ENCODE results near the gene RAPSN. TPM values are rescaled to one million over a fixed set of nuclear protein-coding genes. Genes with fewer than 3 reads are reported as not detected.

The RAPSN gene
- total RNA-seq, 6 donors from 2014 or later, result 0.30 to 1.1 (median 1.0) TPM; not detected in 3

DNA sequence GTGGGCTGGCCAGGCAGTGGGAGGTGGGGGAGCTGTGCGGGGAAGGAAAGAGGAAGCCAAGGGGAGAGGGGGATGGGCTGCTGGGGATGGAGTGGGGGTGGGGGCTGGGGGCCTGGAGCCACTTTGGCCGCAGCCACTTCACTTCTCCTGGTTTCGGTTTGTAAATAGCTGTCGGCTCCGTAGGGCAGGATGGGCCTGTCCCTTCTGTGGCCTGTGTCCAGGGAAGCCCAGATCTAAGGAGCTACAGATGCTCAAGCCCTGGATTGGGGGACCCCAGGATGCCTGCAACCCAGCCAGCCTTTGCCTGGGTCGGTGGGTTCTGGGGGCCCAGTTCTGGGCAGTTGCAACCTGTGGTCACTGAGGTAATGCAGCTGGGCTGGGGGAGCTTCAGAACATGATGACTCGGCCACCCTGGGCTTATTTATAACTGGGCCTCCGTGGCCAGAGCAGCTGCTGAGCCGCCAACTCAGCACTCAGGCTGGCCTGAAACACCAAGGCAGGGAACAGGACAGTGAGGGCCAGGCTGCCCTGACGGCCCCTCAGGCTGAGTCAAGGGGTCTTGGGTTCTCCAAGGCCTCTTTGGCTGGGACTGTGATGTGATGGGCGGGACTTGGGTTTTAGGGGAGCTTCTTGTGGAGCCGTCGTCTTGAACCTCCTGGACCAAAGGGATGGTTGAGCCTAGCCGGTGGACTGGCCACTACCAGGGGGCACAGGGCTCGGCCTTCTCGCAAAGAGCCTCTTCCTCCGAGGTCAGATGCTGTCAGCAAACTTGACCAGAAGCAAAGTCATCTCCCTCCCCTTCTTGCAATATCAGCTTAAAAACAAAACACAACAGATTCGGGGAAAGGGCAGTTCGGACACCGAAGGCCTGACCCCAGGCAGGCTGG lies 55.5 kb downstream of the RAPSN start:
- Histone ChIP-seq H3K27ac (peak overlapping the region; percentile 94 to 97 (median 95)), H3K4me3 (no peak overlapping the region), H3K9me3 (no peaks in the 10 kb centered on the region), H3K4me1 (peaks cover 20 to 43% (median 41%) of the 10 kb centered on the region in 4 donors), H3K27me3 (no peaks in the 10 kb centered on the region), H3K36me3 (no peaks in the 10 kb centered on the region)
- TF ChIP-seq POLR2A (IDR thresholded peaks at IDR 0.05) (peak in 1 of 4 donors; percentile 16), EP300 (IDR thresholded peaks at IDR 0.05) (no peak)
- peak; percentile 26 to 42 for ATAC-seq (ENCODE audit: low FRiP score in 2 of 2)
- peak; percentile 64 to 68 for DNase-seq
- WGBS, 2 donors, result 20 to 50% methylated on average over 5 to 20 of the region's 20 CpGs

GRCh38 chr11:47392546-47393162 lies 56.3 kb downstream of the RAPSN start:
- H3K9me3 ChIP-seq, result no peaks in the 10 kb centered on the region
- H3K36me3 ChIP-seq, result no peaks in the 10 kb centered on the region
- H3K27ac ChIP-seq, result peak overlapping the region; percentile 94 to 97 (median 95)
- H3K27me3 ChIP-seq, result no peaks in the 10 kb centered on the region
- DNase-seq (no peak), ATAC-seq (ENCODE audit: low FRiP score in 2 of 2) (no peak)
- H3K4me3 ChIP-seq, result no peak overlapping the region
- no peak for TF ChIP-seq POLR2AphosphoS5 (IDR thresholded peaks at IDR 0.05)
- TF ChIP-seq POLR2A (IDR thresholded peaks at IDR 0.05), result no peak
- TF ChIP-seq EP300 (IDR thresholded peaks at IDR 0.05), result no peak
- no peak for TF ChIP-seq CTCF (IDR thresholded peaks at IDR 0.05)
- H3K4me1 ChIP-seq, result peaks cover 20 to 43% (median 41%) of the 10 kb centered on the region in 4 donors
- WGBS, 2 donors, result 67 to 76% methylated on average over 8 to 14 of the region's 14 CpGs

GRCh38 chr11:47391711-47392432 lies 57.1 kb downstream of the RAPSN start:
- ATAC-seq (ENCODE audit: low FRiP score in 2 of 2), result no peak
- WGBS, 2 donors, result 82 to 85% methylated on average over 10 to 16 of the region's 16 CpGs
- peaks cover 20 to 43% (median 41%) of the 10 kb centered on the region in 4 donors for H3K4me1 ChIP-seq

DNA sequence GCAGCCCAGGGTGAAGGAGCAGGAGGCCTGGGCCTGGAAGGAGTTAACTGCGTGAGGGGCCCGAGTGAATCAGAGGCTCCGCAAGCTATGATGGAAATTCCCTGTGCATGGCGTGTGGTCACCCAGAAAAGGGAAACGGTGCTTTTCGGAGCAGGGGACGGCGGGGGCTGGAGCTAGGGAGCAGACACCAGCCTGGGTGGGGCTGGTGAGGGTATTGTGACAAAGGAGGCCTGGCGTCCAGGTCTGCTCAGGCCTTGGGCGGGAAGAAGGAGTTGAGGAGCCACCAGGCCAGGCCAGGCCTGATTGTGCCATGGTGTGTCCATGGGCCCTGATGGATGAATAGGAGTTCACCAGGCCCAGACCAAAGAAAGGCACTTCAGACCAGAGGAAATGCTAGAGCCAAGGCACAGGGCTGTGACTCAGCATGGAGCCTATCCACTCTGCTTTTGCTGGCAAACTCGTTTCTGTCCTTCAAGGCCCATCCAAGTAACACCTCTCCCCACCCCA lies 57.8 kb downstream of the RAPSN start:
- Histone ChIP-seq H3K4me1 (peaks cover 20 to 43% (median 41%) of the 10 kb centered on the region in 4 donors), H3K4me3 (no peak overlapping the region), H3K36me3 (no peaks in the 10 kb centered on the region), H3K27me3 (no peaks in the 10 kb centered on the region), H3K9me3 (no peaks in the 10 kb centered on the region), H3K27ac (peak overlapping the region; percentile 94 to 97 (median 95))
- TF ChIP-seq POLR2AphosphoS5 (IDR thresholded peaks at IDR 0.05) (peak in 1 of 2 donors; percentile 31), CTCF (IDR thresholded peaks at IDR 0.05) (no peak), POLR2A (IDR thresholded peaks at IDR 0.05) (peak in 1 of 4 donors; percentile 66)
- ATAC-seq (ENCODE audit: low FRiP score in 2 of 2), result peak in 1 of 2 donors; percentile 57
- DNase-seq, result peak in 1 of 2 donors; percentile 77
- 74 to 79% methylated on average over 11 of the region's 11 CpGs for WGBS, 2 donors

More at GRCh38 chr11:47391711-47392432, 57.1 kb downstream of the RAPSN start:
- DNase-seq, result no peak
- Histone ChIP-seq H3K36me3 (no peaks in the 10 kb centered on the region), H3K27ac (peak overlapping the region; percentile 94 to 97 (median 95)), H3K9me3 (no peaks in the 10 kb centered on the region), H3K27me3 (no peaks in the 10 kb centered on the region), H3K4me3 (no peak overlapping the region)
- TF ChIP-seq EP300 (IDR thresholded peaks at IDR 0.05) (no peak), CTCF (IDR thresholded peaks at IDR 0.05) (no peak), POLR2AphosphoS5 (IDR thresholded peaks at IDR 0.05) (no peak), POLR2A (IDR thresholded peaks at IDR 0.05) (no peak)

All from upper lobe of left lung (tissue), 6 donors.